Activated gamma-delta T cell treated with Interleukin-2 at 50 U/mL for 16 hours (primary cell): ENCODE measurements around the gene RBM10.
"Not testable (repeated sequence)": the region's sequence is repeated elsewhere in the genome, so short reads cannot be mapped to it uniquely, and the experiment has no call there.

Experiments used
- DNase-seq: peaks from one replicate; pipeline ENCODE4 v3.0.0-alpha.2; 2020

RBM10 gene, protein sequence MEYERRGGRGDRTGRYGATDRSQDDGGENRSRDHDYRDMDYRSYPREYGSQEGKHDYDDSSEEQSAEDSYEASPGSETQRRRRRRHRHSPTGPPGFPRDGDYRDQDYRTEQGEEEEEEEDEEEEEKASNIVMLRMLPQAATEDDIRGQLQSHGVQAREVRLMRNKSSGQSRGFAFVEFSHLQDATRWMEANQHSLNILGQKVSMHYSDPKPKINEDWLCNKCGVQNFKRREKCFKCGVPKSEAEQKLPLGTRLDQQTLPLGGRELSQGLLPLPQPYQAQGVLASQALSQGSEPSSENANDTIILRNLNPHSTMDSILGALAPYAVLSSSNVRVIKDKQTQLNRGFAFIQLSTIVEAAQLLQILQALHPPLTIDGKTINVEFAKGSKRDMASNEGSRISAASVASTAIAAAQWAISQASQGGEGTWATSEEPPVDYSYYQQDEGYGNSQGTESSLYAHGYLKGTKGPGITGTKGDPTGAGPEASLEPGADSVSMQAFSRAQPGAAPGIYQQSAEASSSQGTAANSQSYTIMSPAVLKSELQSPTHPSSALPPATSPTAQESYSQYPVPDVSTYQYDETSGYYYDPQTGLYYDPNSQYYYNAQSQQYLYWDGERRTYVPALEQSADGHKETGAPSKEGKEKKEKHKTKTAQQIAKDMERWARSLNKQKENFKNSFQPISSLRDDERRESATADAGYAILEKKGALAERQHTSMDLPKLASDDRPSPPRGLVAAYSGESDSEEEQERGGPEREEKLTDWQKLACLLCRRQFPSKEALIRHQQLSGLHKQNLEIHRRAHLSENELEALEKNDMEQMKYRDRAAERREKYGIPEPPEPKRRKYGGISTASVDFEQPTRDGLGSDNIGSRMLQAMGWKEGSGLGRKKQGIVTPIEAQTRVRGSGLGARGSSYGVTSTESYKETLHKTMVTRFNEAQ

DNA sequence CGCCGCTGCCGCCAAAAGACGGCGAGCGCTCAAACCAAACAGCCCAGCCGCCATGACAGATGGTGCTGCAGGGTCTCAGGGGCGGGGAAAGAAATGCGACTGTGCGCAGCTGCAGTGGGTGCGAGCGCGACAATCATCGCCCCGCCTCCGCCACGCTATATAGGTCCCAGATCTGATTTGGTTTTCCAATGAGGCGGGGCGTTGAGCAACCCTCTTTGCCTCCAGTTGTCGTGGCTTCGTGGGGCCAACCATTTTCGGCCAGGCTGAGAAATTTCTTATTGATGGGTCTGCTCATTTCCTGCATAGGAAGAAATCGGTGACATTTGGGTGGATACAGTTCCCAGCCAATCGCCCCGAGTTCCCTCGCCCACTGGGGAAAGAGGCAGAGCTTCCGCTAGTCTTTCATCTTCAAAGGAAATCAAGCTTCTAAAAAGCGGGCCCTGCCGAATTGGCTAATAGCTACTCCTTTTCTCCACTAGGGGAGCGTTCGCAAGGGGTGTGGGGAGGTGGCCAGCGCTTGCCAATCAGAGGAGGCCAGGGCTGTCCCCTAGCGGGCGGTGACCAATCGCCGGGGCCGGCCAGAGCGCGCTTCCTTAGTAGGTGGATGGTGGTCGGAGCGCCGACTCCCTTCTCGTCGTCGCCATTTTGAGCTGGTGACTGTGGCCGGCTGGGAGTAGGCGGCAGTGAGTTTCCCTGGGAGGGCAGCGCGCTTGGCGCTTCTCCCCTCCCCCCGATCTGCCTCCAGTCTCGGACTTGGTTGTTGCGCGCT lies at the start of gene RBM10, which contains the start of gene NDUFB11:
RBM10 (plus strand) TSS at position 596 of the 769 bp plus-strand sequence. CDS start 2,261 bp downstream, outside the sequence.
NDUFB11 (minus strand) TSS at position 77 of the 769 bp plus-strand sequence; CDS start at position 54, 23 bp downstream.
- DNase-seq = peak; percentile 89

DNA sequence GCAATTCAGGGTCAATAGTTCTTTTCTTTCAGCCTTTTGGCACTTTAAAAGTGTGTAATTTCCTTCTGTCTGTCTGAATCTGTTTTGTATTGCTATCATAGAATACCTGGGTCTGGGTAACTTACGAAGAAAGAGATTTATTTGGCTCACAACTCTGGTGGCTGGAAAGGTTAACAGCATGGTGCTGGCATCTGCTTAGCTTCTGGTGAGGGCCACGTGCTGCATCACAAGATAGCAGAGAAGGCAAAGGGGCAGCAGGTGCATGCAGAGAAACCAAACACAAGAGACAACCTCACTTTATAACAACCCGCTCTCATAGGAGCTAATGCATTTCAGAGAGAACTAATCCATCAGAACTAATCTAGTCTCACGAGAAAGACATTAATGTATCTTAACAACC lies 48.0 kb upstream of the RBM10 start:
- no peak for DNase-seq

DNA sequence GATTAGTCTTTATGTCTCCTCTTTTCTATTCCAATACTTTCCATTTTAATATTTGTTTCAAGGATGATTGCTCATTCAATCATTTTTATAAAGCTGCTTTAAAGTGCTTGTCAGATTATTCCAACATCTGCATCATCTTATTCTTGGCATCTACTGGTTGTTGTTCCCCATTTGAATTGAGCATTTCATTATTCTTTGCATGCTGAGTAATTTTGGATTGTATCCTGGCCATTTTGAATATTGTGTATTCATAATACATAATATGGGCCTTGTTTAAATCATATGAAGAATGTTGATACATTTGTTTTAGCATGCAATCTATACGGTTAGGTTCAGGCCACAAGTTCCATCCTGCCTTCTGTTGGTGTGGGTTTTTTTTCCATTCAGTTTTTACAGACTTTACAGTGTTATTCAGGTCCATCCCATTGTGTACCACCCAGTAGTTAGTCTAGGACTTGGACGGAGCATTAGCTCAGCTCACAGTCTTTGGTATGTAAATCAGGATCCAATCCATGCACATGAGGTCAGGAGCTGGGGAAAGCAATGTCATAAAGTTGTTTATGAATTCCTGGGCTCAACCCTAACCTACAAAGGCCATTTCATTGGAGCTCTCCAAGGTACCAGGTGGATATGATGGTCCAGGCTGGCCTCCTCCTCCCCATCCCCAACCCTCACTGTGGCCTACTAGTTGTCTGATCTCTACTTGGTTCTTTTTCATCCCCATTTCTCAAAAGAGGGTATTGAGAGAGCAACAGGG lies 46.5 kb upstream of the RBM10 start:
- no peak for DNase-seq

DNA sequence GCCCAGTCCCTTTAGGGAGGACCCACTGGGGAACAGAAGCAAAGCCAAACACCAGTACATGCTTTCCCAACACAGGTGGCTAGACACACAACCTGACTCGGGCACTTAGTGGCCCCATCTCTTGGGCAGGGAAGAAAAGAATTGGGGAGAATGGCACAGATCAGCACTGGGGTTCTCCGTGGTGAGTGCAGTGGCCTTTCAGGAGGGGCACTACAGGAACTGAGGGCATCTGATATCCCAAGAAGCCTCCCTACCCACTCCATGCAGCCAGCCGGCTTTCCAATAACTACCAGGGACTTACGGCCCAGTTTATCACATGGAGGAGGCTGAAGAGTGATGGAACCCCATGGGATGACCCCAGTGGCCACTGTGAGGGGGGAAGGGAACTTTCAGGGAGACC lies 43.8 kb upstream of the RBM10 start:
- DNase-seq = no peak

DNA sequence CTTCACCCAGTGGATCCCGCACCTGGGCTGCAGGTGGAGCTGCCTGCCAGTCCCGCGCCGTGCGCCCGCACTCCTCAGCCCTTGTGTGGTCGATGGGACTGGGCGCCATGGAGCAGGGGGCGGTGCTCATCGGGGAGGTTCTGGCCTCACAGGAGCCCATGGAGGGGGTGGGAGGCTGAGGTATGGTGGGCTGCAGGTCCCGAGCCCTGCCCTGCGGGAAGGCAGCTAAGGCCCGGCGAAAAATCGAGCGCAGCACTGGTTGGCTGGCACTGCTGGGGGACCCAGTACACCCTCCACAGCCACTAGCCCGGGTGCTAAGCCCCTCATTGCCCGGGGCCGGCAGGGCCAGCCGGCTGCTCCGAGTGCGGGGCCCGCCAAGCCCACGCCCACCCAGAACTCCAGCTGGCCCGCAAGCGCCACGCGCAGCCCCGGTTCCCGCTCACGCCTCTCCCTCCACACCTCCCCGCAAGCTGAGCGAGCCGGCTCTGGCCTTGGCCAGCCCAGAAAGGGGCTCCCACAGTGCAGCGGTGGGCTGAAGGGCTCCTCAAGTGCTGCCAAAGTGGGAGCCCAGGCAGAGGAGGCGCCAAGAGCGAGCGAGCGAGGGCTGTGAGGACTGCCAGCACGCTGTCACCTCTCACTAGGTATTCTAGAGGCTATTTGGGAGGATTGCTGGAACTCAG lies 33.9 kb upstream of the RBM10 start:
- DNase-seq = not testable (repeated sequence)

DNA sequence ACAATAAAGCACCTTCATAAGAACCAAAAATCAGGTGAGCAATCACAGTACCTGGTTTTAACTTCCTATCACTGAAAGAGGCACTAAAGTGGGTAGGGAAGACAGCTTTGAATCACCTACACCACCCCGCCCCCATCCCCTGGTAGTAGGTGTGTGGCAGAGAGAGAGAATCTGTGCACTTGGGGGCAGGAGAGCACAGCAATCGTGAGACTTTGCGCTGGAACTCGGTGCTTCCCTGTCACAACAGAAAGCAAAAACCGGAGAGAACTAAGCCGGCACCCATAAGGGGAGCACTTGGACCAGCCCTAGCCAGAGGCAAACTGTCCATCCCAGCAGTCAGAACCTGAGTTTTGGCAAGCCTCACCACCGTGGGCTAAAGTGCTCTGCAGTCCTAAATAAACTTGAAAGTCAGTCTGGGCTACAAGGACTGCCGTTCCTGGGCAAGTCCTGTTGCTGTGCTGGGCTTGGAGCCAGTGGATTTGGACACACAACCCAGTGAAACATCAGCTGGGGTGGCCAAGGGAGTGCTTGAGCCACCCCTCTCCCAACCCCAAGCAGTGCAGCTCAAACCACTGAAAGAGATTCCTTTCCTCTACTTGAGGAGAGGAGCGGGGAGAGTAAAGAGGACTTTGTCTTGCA lies 32.6 kb upstream of the RBM10 start:
- DNase-seq = no peak

DNA sequence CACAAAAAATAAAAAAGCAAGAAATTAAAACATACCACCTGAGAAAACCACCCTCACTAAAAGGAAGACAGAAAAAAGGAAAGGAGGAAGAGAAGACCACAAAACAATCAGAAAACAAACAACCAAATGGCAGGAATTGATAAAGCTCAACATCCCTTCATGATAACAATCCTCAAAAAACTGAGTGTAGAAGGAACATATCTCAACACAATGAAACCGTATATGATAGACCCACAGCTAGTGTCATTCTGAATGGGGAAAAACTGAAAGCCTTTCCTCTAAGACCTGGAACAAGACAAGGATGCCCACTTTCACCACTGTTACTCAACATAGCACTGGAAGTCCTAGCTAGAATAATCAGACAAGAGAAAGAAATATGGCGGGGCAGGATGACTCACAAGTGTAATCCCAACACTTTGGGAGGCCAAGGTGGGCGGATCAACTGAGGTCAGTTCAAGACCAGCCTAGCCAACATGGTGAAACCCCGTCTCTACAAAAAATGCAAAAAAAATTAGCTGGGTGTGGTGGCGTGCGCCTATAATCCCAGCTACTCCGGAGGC lies 28.4 kb upstream of the RBM10 start:
- DNase-seq = not testable (repeated sequence)

DNA sequence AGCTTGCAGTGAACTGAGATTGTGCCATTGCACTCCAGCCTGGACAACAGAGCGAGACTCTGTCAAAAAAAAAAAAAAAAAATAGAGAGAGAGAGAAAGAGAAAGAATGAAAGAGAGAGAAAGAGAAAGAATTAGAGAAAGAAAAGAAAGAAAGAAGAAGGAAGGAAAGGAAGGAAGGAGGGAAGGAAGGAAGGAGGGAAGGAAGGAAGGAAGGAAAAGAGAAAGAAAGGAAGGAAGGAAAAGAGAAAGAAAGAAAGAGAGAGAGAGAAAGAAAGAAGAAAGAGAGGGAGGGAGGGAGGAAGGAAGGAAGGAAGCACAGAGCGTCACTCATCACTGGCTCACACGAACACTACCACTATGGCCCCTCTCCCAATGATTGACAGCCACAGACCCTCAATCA lies 20.6 kb upstream of the RBM10 start:
- DNase-seq = not testable (repeated sequence)

DNA sequence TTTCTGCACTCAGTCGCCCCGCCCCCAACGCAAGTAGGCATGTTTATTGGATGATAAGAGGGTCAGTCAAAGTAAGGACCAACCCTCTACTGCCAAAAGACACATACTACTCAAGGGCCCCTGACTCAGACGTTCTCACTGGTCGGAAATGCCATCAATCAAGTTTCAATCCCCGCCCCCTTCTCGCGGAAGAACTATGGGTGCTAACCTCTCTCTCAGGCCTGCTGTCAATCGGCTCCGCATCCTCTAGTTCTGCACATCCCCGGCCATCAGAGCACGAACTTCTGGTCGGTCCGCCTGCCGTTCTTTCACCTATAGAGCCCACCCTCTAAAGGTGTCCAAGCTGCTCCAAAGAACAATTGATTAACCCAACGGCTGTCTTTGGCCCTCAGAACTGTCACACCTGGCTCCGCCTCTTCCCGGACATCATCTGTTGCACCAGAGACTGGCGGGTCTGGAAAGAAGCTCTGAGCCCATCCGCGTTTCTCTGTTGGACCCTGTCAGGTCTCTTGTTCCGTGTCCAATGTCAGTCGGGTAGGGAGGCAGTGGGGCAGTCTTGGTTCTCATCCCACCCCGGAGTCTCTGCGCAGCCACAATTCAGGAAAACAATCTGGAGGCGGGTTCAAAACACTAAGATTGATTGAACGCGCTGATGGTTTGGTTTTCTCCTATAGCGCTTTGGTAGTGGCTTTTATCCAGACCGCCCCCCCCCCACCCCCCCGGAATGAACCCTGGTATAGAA lies 15.7 kb upstream of the RBM10 start:
- peak; percentile 88 for DNase-seq

DNA sequence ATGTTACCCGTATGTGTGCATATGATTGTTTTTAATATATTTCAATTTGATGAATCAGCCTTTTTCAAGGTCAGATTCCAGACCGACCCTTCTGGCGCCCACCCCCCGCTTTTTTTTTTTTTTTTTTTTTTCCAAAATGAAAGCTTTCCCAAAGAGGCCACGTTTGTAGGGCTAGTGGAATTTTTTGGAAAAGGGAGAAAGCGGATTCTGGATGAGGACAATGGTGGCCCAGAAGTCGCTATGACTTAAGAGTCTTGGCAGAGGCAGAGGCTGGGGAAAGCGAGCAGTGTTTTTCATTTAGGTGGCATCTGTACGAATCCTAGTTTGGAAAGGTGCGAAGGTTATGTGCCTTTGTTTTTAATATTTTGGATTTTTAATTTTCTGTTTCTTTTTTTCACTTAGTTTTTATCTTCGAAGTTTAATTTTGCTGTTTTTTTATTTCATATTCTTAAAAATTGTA lies 15.1 kb upstream of the RBM10 start:
- no peak for DNase-seq

DNA sequence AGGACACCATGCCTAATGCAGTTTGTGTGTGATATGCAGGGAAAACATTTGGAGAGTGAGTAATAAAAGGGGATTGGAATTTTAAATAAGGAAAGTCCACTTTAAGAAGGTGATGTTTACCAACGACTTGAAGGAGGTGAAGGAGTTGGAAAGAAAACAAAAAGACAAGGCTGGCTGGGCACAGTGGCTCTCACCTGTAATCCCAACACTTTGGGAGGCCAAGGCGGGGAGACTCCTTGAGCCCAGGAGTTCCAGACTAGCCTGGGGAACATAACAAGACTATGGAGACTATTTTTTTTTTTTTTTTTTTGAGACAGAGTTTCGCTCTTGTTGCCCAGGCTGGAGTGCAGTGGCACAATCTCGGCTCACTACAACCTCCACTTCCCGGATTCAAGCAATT lies 11.5 kb upstream of the RBM10 start:
- no peak for DNase-seq

DNA sequence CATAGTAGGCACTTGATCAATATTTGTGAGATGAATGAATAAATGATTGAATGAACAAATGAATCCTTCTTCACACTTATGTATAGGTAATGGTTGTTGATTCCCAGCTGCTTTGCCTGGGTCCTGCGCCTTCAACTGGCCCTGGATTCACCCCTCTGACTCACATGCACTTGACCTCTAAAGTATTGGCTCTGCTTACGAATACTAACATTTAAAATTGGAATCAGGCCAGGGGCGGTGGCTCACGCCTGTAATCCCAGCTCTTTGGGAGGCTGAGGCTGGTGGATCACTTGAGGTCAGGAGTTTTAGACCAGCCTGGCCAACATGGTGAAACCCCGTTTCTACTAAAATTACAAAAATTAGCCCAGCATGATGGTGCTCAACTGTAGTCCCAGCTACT lies 9.4 kb upstream of the RBM10 start:
- not testable (repeated sequence) for DNase-seq

DNA sequence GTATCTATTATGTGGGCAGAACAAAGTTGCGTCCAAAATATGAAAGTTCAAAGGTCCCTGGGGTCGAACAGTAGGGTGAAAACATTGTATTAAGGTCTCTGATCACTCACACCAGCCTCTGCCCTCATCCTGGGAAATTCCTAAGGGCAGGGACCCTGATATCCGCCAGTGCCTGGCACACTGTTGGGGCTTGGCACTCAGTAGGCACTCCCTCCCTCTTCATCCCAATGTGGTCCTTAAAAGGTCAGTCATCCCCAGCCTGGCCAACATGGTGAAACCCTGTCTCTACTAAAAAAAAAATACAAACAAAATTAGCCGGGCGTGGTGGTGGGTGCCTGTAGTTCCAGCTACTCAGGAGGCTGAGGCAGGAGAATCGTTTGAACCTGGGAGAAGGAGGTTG lies 6.8 kb upstream of the RBM10 start:
- DNase-seq = no peak

DNA sequence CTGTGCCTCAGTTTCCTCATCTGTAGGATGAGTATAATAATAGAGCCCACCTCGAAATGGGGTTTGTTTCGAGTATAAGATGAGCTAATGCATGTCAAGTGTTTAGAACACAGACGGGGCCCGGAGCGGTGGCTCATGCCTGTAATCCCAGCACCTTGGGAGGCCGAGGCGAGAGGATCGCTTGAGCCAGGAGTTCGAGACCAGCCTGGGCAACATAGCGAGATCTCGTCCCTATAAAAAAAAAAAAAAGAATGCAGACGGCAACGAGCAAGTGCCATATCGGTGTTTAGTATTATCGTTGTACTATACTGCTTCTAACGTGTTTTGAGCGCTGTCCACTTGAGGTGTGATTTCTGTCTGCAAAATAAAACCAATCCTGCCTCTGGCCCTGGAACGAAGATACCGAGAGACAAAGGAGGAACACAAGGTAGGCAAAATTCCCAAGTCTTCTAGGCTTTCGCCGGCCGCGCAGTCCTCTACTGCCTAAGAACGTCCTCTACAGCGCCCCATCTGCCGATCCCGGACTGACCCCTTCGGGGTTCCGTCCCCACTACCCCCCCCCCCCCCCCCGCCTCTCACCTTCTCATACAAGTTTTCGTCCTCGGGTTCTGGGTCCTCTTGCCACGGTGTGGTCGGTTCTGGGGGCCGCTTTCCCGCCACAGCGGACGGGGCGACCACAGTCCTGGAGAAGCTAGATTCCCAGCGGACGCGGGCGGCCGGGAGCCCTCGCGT lies 961 bp upstream of the RBM10 start:
- no peak for DNase-seq

DNA sequence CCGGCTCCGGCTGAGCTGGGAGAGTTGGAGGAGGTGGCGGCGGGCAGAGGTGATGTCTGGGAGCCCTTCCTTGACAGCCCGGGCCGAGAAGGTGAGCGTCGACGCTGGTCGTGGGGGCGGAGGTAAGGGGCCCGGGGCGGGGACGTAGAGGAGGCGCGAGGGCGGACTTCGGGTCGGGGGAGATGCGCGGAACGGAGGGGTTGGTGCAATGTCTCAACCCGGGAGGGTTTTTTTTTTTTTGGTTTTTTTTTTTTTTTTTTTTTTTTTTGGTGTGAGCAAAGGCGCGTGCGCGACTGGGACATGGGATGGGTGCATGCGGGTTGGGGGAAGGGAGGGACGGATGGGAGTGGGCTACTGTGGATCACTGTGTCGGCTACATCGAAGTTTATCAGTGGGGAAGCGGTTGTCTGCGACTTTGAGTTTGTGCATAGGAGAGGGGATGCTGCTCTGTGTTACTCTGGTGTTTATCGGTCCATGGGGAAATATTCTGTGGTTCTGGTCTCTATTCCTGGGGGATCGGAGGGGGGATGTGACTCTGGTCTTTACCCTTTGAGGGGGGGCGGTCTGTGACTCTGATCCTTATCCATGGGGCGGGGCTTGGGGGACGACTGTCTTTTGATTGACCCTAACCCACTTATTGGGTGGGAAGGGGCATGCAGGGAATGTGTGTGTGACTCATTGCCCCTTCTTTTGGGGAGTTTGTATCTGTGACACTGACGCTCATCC lies 537 bp downstream of the RBM10 start:
- DNase-seq = peak; percentile 27

DNA sequence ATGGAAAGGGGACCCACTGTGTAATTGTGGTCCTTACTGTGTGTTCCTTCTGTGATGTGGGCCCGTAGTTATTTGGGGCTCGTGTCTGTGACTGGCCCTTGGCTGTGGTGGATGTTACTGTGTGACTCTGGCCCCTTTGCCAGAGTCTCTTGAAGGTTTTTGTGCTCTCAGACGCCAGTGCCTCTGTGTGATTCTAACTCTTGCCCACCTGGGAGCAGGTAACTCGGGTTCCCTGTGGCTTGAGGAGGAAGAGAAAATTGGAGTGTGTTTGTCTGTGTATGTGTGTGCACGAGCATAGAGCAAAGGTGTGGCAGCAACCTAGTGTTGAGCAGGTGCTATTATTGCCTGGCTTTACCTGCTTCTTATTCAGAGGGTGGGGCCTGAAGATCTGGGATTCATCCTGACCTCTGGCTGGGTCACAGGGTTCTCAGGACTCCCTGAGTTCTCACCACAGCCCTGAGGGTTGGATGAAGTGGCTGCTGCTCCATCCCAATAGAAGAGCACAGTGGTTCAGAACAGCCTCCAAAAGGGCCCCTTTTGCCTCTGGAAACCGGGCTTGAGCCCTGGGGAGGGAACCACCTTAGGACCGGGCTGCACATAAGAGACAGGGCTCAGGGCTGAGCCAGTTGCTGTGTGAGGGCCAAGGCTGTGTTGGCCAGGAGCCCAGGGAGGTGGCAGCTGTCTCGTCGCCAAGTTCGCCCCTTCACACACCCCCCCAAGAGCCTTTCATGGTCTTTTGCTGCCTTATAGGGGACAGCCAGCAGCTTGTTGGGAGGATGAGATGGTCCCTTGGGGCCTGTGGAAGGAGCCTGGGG lies 1.3 kb downstream of the RBM10 start:
- DNase-seq = no peak
